Prostate gland (tissue), 2 donors: ENCODE results near the gene TNFRSF13B.

ENCODE experiments used
- CTCF ChIP-seq, 4 experiments: fragments of 200-600 bp in 2 of 4; fragments of 450-650 bp in 2 of 4; sonication (generic) in 2 of 4; IDR thresholded peaks; 1 replicate in 3 of 4; 2 replicates in 1 of 4; pipeline ENCODE4 v1.5.1; 2016 to 2019; ENCODE audit warnings: antibody characterized with exemption in 4 of 4, mild to moderate bottlenecking in 2 of 4, moderate library complexity in 2 of 4
- POLR2A ChIP-seq: fragments of 450-650 bp; IDR thresholded peaks from one replicate; pipeline ENCODE4 v1.6.1; 2016; ENCODE audit warnings: antibody characterized with exemption, mild to moderate bottlenecking

GRCh38 chr17:17018021-17018441 is 46.1 kb upstream of the TNFRSF13B start:
- TF ChIP-seq POLR2A (no peak), CTCF (IDR thresholded peaks at IDR 0.05) (no peak)
